ENCODE data around the gene LGALS3BP. TPM values are rescaled to one million over a fixed set of nuclear protein-coding genes. Genes with fewer than 3 reads are reported as not detected.

LGALS3BP gene
- total and polyA plus RNA-seq, 2 donors (not counting 1 experiment from before 2014, with no cell fraction given) = 1.8 to 7.5 TPM

DNA sequence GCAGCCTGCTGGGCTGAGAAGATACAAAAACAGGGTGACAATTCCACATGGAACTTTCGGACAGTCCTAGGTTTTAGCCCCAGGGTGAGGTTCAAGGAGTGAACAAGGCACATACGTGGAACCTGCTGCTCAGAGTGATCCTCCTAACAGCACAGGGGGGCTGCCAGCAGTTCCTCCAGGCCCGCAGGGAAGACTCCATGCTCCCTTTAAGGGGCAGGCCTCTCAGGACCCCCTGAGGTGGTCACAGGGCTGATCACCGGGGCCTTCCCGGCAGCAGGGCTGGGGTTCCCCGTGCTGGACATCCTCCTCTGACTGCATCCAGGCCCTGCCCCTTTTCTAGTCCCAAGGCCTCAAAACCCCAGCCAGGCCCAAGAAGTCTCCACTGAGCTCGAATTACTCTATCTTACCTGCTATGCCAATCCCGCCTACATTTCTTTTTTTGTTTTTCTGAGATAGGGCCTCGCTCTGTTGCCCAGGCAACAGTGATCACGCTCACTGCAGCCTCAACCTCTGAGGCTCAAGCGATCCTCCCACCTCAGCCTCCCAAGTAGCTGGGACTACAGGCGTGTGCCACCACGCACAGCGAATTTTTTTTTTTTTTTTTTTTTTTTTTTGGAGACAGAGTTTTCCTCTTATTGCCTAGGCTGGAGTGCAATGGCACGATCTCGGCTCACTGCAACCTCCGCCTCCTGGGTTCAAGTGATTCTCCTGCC, 19.5 kb upstream of the LGALS3BP start:
- H3K27me3 ChIP-seq (replicated peaks in 1 of 4; ENCODE audit: control extremely low read depth in 1 of 4, control insufficient read depth in 3 of 4, insufficient read depth in 4 of 4, low read length in 3 of 4) = no peaks in the 10 kb centered on the region
- H3K4me1 ChIP-seq (ENCODE audit: control insufficient read depth in 2 of 2, insufficient read depth in 2 of 2, low read length in 2 of 2) = no peaks in the 10 kb centered on the region
- Mint-ChIP-seq H3K4me1 (peaks cover 6% of the 10 kb centered on the region), H3K9me3 (ENCODE audit: insufficient read depth) (no peaks in the 10 kb centered on the region), H3K27me3 (no peaks in the 10 kb centered on the region), H3K27ac (no peak overlapping the region), H3K4me3 (no peak overlapping the region)
- H3K4me3 ChIP-seq (ENCODE audit: control extremely low read depth in 1 of 5, extremely low read depth in 1 of 5, insufficient read depth in 1 of 5, low read depth in 2 of 5, low read length in 4 of 5) = no peak overlapping the region
- peaks cover 0 to 57% of the 10 kb centered on the region in 2 experiments for H3K36me3 ChIP-seq (replicated peaks in 1 of 2; ENCODE audit: control extremely low read depth in 1 of 2, control insufficient read depth in 1 of 2, extremely low read depth in 1 of 2, insufficient read depth in 2 of 2, low read length in 1 of 2)
- WGBS (ENCODE audit: insufficient coverage) = 98% methylated on average over 13 of the region's 17 CpGs
- no peak overlapping the region for H3K9ac ChIP-seq (ENCODE audit: low read length)
- peaks cover 45% of the 10 kb centered on the region for H3K79me2 ChIP-seq (ENCODE audit: control insufficient read depth, insufficient read depth, low read length)
- TF ChIP-seq CTCF (IDR thresholded peaks at IDR 0.05) (no peak), EZH2 (IDR thresholded peaks at IDR 0.05; ENCODE audit: borderline replicate concordance, insufficient read depth, low read depth, low read length, poor library complexity, severe bottlenecking) (no peak)
- POLR2A ChIA-PET = no interaction called here
- no peak overlapping the region for H2AFZ ChIP-seq (ENCODE audit: insufficient read depth, low read depth, low read length, poor library complexity, severe bottlenecking)
- intact Hi-C loops (cut with micrococcal nuclease) = loop anchor here (10.0 kb wide), 1 partner anchor 46 kb away; no protein-coding TSS in a partner anchor
- no peak overlapping the region for H3K27ac ChIP-seq (ENCODE audit: low read length in 2 of 2)
- H4K20me1 ChIP-seq (ENCODE audit: control insufficient read depth, insufficient read depth, low read length, poor library complexity, severe bottlenecking) = peaks cover 87% of the 10 kb centered on the region
- ATAC-seq (ENCODE audit: low read depth) (no peak), DNase-seq (no peak)
- no peaks in the 10 kb centered on the region for H3K9me3 ChIP-seq (ENCODE audit: control extremely low read depth in 1 of 3, control insufficient read depth in 2 of 3, insufficient read depth in 1 of 3, low read length in 2 of 3)
- H3K4me2 ChIP-seq (replicated peaks; ENCODE audit: low read depth, low read length, poor library complexity, severe bottlenecking) = no peak overlapping the region
- CTCF ChIA-PET = interaction anchor here (0.6 to 1.1 kb wide), 4 partner anchors 43 to 556 kb away, joined by 3 to 4 read pairs (median 4); no protein-coding TSS in a partner anchor
